ENCODE results near the gene NTF4.
A peak's percentile ranks its signal among the peaks of the same experiment; 100 is the strongest.
"Not testable (repeated sequence)": the region's sequence is repeated elsewhere in the genome, so short reads cannot be mapped to it uniquely, and the experiment has no call there.

The NTF4 gene

DNA sequence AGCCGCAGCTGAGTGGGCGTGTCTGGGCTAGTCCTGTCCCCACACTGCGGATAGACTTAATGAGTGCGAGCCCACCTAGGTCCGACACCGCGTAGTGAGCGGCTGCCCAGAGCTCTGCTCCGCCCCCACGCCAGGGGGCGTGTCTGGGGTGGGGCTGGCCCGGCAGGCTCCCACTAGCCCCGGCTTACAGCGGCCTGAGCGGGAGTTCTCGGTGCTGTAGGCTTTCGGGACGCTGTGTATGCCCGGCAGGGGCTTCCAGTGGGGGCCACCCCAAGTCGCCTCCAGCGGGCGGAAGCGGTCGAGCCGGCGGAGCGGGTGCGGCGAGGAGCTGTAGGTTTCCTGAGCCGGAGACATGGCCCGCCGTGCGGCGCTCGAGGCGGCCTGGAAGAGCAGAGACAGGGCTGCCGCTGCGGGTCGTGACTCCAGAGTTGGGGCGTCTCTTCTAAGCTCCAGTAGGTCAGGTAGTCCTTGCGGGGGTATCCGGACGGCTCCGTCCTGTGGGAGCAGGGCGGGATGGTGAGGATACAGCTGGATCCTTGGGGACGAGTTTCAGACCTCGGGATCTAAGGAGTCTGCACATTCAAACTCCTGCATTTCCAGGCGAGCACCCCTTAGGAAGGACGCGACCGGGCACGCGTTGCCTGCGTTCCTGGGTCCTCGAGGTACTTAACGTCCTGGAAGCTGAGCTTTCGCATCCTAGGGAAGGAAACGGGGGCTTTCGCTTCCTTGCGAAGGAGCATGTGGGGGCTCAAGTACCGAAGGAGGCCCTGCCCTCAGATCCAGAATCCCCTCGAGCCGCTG, 8.3 kb downstream of the NTF4 start:
- H3K27ac ChIP-seq: no peak overlapping the region; the same call in 1 of the 2 replicates
- TF ChIP-seq, protein P1, sequence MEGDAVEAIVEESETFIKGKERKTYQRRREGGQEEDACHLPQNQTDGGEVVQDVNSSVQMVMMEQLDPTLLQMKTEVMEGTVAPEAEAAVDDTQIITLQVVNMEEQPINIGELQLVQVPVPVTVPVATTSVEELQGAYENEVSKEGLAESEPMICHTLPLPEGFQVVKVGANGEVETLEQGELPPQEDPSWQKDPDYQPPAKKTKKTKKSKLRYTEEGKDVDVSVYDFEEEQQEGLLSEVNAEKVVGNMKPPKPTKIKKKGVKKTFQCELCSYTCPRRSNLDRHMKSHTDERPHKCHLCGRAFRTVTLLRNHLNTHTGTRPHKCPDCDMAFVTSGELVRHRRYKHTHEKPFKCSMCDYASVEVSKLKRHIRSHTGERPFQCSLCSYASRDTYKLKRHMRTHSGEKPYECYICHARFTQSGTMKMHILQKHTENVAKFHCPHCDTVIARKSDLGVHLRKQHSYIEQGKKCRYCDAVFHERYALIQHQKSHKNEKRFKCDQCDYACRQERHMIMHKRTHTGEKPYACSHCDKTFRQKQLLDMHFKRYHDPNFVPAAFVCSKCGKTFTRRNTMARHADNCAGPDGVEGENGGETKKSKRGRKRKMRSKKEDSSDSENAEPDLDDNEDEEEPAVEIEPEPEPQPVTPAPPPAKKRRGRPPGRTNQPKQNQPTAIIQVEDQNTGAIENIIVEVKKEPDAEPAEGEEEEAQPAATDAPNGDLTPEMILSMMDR (conservative IDR thresholded peaks at IDR 0.05): no peak; the same call in 1 of the 2 replicates
- TF ChIP-seq ZFX (IDR thresholded peaks at IDR 0.05): no peak

DNA sequence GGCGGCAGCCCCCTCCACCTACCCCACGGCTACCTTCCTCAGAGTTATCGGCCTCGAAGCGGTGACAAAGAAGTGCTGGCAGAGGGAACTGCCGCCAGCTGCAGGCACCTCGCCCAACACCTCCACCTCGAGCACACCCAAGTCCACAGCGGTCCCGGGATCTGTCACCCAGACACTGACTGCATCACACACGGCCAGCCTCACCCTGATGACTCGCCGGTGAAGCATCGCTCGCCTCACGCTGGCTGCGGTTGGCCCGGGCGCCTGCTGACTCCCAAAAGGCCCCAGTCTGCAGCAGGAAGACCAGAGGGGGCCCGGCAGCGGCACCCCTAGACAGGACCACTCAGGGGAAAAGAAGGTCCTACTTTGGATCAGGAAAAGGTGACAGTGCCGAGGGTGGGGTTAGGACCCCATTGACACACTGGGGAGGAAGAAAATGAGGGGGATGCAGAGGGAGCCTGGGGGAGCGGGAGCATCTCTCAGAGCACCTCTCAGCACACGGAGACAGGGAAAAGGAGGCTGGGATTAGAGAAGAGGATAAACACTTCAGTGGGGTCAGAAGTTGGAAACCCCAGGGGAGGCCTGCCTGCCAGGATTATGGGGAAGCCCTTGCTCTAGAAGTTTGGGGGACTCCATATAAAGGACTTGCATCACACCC, 14.1 kb downstream of the NTF4 start:
- H3K27ac ChIP-seq: not testable (repeated sequence)

DNA sequence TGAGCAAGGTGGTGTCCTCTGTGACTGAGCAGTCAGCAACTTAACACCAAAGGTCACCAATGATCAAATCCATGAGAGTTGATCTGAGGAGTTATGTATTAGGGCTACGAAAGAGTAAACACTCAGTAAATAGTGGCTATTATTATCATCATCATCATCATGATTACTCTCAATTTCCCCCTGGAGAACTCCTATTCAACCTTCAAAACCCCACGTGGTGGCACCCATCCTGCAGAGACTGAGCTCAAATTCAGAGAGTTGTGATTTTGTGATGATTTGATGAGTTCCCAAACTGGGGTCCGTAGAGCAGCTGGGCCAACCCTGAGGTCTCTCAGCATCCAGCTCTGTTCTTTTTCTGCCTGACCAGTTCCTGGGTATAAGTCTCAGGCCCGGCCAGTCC, 14.8 kb downstream of the NTF4 start:
- not testable (repeated sequence) for H3K27ac ChIP-seq

DNA sequence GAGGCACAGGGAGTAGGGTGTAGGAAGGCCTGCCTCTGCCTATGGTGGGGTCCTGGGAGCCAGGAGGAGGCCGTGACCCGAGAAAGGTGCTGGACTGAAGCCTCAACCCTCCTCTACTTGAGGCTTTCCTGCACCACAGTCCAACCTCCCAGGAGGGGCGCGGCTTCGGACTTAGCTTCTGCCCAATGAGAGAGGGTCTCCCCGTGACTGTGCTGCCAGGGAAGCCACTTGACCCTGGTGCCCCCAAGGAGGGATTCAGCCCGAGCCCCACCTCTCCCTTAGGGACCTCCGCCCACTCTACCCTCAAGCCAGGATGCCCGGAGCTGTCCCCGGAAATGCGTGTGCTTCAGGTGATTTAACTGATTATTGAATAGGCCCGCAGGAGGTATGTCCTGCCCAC, 15.6 kb downstream of the NTF4 start, which contains the start of gene CGB8:
CGB8 (minus strand) TSS at position 101 of the 400 bp plus-strand sequence. CDS start 372 bp downstream, outside the sequence.
- not testable (repeated sequence) for H3K27ac ChIP-seq

DNA sequence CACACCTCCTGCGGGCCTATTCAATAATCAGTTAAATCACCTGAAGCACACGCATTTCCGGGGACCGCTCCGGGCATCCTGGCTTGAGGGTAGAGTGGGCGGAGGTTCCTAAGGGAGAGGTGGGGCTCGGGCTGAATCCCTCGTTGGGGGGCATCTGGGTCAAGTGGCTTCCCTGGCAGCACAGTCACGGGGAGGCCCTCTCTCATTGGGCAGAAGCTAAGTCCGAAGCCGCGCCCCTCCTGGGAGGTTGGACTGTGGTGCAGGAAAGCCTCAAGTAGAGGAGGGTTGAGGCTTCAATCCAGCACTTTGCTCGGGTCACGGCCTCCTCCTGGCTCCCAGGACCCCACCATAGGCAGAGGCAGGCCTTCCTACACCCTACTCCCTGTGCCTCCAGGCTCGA, 21.1 kb downstream of the NTF4 start, which contains the start of gene CGB5:
CGB5 (plus strand) TSS at position 301 of the 400 bp plus-strand sequence. CDS start 362 bp downstream, outside the sequence.
- H3K27ac ChIP-seq: not testable (repeated sequence)

DNA sequence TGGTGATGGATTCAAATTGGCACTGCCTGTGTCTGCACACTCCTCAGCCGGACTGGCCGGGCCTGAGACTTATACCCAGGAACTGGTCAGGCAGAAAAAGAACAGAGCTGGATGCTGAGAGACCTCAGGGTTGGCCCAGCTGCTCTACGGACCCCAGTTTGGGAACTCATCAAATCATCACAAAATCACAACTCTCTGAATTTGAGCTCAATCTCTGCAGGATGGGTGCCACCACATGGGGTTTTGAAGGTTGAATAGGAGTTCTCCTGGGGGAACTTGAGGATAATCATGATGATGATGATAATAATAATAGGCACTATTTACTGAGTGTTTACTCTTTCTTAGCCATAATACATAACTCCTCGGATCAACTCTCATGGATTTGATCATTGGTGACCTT, 22.0 kb downstream of the NTF4 start:
- H3K27ac ChIP-seq: not testable (repeated sequence)

DNA sequence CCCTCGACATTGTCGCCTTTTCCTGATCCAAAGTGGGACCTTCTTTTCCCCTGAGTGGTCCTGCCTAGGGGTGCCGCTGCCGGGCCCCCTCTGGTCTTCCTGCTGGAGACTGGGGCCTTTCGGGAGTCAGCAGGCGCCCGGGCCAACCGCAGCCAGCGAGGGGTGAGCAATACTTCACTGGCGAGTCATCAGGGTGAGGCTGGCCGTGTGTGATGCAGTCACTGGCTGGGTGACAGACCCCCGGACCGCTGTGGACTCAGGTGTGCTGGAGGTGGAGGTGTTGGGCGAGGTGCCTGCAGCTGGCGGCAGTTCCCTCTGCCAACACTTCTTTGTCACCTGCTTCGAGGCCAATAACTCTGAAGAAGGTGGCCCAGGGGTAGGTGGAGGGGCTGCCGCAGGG, 22.4 kb downstream of the NTF4 start:
- no peak overlapping the region for H3K27ac ChIP-seq
- TF ChIP-seq, protein P1 (conservative IDR thresholded peaks at IDR 0.05): no peak
- TF ChIP-seq ZFX (IDR thresholded peaks at IDR 0.05): no peak

DNA sequence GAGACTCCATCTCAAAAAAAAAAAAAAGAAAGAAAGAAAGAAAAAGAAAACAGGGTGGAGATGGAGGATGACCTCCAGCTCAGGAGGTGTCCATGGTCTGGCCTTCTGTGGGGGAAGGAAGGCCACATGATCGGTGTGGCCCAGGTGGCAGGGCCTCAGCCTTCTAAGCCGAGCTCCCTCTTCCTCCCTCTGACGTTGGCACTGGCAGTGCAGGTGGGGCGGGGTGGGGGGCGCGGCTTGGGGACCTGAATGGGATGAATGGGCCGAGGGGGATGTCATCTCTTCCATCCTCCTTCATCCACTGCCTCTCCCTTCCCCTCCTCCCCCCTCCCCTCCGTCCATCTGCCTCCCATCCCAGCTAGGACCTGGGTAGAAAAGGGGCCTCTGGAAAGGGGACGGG, 24.9 kb downstream of the NTF4 start:
- not testable (repeated sequence) for H3K27ac ChIP-seq

DNA sequence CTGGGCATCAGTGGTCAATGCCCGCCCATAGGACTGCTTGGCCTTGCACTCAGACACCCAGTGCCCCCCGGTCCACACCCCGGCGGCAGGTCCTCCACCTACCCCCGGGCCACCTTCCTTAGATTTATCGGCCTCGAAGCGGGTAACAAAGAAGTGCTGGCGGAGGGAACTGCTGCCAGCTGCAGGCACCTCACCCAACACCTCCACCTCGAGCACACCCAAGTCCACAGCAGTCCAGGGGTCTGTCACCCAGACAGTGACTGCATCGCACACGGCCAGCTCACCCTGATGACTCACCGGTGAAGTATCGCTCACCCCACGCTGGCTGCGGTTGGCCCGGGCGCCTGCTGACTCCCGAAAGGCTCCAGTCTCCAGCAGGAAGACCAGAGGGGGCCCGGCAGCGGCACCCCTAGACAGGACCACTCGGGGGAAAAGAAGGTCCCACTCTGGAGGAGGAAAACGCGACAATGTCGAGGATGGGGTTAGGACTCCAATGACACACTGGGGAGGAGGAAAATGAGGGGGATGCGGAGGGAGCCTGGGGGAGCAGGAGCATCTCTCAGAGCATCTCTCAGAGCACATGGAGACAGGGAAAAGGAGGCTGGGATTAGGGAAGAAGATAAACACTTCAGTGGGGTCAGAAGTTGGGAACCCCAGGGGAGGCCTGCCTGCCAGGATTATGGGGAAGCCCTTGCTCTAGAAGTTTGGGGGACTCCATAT, 25.9 kb downstream of the NTF4 start:
- H3K27ac ChIP-seq: not testable (repeated sequence)

DNA sequence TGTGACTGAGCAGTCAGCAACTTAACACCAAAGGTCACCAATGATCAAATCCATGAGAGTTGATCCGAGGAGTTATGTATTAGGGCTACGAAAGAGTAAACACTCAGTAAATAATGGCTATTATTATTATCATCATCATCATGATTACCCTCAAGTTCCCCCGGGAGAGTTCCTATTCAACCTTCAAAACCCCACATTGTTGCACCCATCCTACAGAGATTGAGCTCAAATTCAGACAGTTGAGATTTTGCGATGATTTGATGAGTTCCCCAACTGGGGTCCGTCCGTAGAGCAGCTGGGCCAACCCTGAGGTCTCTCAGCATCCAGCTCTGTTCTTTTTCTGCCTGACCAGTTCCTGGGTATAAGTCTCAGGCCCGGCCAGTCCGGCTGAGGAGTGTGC, 26.5 kb downstream of the NTF4 start:
- H3K27ac ChIP-seq: not testable (repeated sequence)

DNA sequence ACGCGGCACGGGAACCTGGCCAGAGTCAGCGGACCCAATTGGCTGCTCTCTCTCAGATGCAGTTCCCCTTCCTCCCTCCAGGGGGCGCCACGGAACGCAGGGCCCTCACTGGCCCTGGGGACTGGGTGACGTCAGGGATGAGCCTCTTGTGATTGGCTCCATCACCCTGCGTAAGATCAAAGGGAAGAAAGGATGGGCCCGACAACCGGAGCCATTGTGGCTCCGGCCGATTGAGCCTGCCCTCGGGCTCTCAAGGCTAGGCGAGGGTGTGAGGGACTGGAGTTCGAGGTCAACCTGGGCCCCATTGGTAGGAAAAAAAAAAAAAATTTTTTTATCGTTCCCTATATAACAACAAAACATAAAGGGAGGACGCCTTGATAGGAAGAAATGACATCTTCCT, 27.8 kb downstream of the NTF4 start, which contains the start of gene CGB1:
CGB1 (minus strand) TSS at position 81 of the 400 bp plus-strand sequence. CDS start 184 bp downstream, outside the sequence.
- TF ChIP-seq, protein P1 (conservative IDR thresholded peaks at IDR 0.05): peak; percentile 46
- H3K27ac ChIP-seq: not testable (repeated sequence)

Measured in C4-2B (cell line).